Astrocyte of the cerebellum (primary cell): ENCODE measurements around the gene PTPRA.

ENCODE experiments used
- DNase-seq: peaks from one replicate; pipeline ENCODE4 v3.0.0-alpha.2; 2011; ENCODE audit warnings: low read depth
- H3K4me3 ChIP-seq: 2 replicates; pipeline ENCODE4 v1.5.1; 2011; ENCODE audit warnings: mild to moderate bottlenecking, low read depth, low read length, moderate library complexity
- CTCF ChIP-seq: IDR thresholded peaks from 2 replicates; pipeline ENCODE4 v1.5.1; 2012; ENCODE audit warnings: low read length, low read depth, moderate library complexity, mild to moderate bottlenecking; ENCODE audit errors: missing control alignments
- in situ Hi-C: cut with HindIII; loops from 2 replicates; pipeline ENCODE4 v1.10.0; 2017; ENCODE audit warnings: low sequenced_read_pairs

The PTPRA gene

GRCh38 chr20:3088031-3088430, 214.8 kb downstream of the PTPRA start:
- H3K4me3 ChIP-seq: no peak overlapping the region
- TF ChIP-seq CTCF: no peak
- in situ Hi-C loops: no loop called here
- DNase-seq: no peak
